HUES48 (cell line): ENCODE data around the gene CRYBA2.

Source experiments
- H3K27ac ChIP-seq: one replicate; pipeline ENCODE4 v1.7.0; 2013; ENCODE audit warnings: low read depth, low read length, inconsistent platforms
- H3K27me3 ChIP-seq: 2 replicates; pipeline ENCODE4 v1.6.1; 2013; ENCODE audit warnings: mild to moderate bottlenecking, low read length; ENCODE audit not compliant: control insufficient read depth, insufficient read depth
- H3K36me3 ChIP-seq: 2 replicates; pipeline ENCODE4 v1.6.1; 2013; ENCODE audit warnings: low read length; ENCODE audit not compliant: control insufficient read depth, insufficient read depth
- H3K4me1 ChIP-seq: 2 replicates; pipeline ENCODE4 v1.6.1; 2013; ENCODE audit warnings: mild to moderate bottlenecking, low read length; ENCODE audit not compliant: control insufficient read depth, insufficient read depth
- H3K4me3 ChIP-seq: 2 replicates; pipeline ENCODE4 v1.5.1; 2013; ENCODE audit warnings: mild to moderate bottlenecking, low read depth, low read length
- H3K9ac ChIP-seq: 2 replicates; pipeline ENCODE4 v1.6.1; 2013; ENCODE audit warnings: mild to moderate bottlenecking, low read depth, low read length, moderate library complexity
- H3K9me3 ChIP-seq: 2 replicates; pipeline ENCODE4 v1.6.1; 2013; ENCODE audit warnings: low read length; ENCODE audit not compliant: control insufficient read depth, insufficient read depth

Gene CRYBA2

DNA sequence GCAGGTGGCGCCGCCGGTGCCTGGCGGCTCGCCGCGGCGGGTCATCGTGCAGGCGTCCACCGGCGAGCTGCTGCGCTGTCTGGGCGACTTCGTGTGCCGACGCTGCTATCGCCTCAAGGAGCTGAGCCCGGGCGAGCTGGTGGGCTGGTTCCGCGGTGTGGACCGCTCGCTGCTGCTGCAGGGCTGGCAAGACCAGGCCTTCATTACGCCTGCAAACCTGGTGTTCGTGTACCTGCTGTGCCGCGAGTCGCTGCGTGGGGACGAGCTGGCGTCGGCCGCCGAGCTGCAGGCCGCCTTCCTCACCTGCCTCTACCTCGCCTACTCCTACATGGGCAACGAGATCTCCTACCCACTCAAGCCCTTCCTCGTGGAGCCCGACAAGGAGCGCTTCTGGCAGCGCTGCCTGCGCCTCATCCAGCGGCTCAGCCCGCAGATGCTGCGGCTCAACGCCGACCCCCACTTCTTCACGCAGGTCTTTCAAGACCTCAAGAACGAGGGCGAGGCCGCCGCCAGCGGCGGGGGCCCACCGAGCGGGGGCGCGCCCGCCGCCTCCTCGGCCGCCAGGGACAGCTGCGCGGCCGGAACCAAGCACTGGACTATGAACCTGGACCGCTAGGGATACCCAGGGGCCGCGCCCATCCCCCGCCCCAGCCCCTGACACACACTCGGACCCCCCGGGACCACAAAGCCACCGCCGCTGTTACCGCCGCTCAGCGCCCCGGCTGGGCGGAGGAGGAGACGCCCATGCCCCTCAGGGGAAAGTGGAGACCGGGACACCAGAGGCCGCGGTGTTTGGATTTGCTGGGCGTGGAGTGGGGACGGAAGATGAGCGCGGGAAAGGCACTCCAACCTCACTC is 32.7 kb downstream of the CRYBA2 start:
- Histone ChIP-seq H3K9ac (no peak overlapping the region), H3K4me1 (peaks cover 21% of the 10 kb centered on the region), H3K27me3 (peaks cover 65% of the 10 kb centered on the region), H3K4me3 (no peak overlapping the region; the same call in 1 of the 2 replicates), H3K9me3 (no peaks in the 10 kb centered on the region), H3K36me3 (no peaks in the 10 kb centered on the region), H3K27ac (no peak overlapping the region)

DNA sequence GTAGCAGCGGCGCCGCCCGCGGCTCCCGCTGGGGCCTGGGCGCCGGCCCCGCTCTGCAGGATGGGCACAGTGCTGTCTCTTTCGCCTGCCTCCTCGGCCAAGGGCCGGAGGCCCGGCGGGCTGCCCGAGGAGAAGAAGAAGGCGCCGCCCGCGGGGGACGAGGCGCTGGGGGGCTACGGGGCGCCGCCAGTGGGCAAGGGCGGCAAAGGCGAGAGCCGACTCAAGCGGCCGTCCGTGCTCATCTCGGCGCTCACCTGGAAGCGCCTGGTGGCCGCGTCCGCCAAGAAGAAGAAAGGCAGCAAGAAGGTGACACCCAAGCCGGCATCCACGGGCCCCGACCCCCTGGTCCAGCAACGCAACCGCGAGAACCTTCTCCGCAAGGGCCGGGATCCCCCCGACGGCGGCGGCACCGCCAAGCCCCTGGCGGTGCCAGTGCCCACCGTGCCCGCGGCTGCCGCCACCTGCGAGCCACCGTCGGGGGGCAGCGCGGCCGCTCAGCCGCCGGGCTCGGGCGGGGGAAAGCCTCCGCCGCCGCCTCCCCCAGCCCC is 33.4 kb downstream of the CRYBA2 start:
- peaks cover 21% of the 10 kb centered on the region for H3K4me1 ChIP-seq
- H3K4me3 ChIP-seq: peak overlapping the region; percentile 86
- peaks cover 72% of the 10 kb centered on the region for H3K27me3 ChIP-seq
- H3K27ac ChIP-seq: no peak overlapping the region
- no peak overlapping the region for H3K9ac ChIP-seq
- H3K36me3 ChIP-seq: no peaks in the 10 kb centered on the region
- H3K9me3 ChIP-seq: no peaks in the 10 kb centered on the region

DNA sequence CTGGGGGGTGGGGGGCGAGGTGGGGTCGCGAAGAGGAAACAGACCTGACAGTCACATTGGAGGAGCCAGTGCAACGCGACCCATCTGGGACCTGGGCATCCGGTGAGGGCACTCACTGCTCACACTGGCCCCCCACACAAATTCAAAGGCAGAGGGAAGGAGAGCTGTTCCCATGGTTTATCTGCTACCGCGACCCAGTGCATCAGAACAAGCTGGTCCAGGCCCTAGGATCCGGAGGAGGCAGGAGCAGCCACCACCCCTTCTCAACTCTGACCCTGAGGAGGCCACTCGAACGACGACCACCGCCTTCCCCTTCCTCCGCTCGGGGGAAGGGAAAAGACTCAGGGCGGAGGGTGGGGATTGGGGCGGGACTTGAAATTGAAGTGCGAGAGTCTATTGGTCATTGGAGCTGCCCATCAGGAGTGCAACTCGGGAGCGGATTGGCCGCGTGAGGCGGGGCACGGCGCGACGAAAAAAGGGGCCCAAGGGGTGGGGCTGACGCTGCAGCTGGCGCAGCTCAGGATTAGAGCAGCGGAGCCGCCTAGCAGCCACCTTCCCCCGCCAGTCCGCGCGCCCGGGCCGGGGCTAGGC is 34.0 kb downstream of the CRYBA2 start, which contains the start of gene CDK5R2:
Gene CDK5R2, plus strand, starts transcription at position 526 of the 591 bp plus-strand sequence. CDS start 155 bp downstream, outside the sequence.
- Histone ChIP-seq H3K9me3 (no peaks in the 10 kb centered on the region), H3K27me3 (peaks cover 74% of the 10 kb centered on the region), H3K4me3 (peak within 1 kb of the TSS; percentile 86), H3K27ac (no peak within 1 kb of the TSS), H3K9ac (no peak within 1 kb of the TSS; the same call in 1 of the 2 replicates), H3K4me1 (peaks cover 18% of the 10 kb centered on the region), H3K36me3 (no peaks in the 10 kb centered on the region)

DNA sequence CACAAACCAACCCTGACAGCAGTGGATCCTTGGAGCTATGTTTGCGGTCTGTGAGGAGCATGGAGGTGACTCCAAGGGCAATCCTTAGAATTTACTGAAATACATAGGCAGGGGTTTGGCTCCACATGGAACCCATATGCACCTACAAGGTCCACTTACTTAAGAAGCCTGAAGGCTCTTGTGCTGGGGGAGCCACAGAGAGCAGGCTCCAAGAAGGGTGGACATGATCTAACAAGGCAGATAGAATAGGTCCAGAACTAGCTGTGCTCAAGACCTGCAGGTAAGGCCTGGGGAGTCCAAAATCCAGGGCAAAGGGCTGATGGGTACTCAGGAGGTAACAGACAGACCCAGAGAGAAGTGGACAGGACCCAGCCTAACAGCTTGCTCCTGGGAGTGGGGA is 34.9 kb downstream of the CRYBA2 start:
- no peak overlapping the region for H3K9ac ChIP-seq
- no peak overlapping the region for H3K4me3 ChIP-seq
- H3K4me1 ChIP-seq: peaks cover 9% of the 10 kb centered on the region
- no peaks in the 10 kb centered on the region for H3K36me3 ChIP-seq
- no peaks in the 10 kb centered on the region for H3K9me3 ChIP-seq
- peaks cover 74% of the 10 kb centered on the region for H3K27me3 ChIP-seq
- H3K27ac ChIP-seq: no peak overlapping the region

DNA sequence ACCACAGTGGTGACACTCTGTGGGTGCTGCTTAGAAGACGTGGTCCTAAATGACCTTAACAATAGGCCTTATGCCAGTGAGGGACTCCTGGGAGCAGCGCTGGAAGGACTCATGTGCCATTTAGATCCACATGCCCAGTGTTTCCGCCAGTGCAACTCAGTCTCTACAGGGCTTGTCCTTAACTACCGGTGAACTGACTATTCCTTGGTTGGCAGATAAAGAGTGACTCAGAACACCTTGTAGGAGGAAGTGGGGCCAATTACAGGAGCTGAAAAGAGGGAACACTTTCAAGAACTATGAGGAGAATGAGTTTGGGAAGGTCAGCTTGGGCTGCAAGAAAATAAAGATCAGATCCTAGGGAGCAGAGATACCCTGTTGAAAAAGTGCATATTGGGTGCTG is 35.6 kb downstream of the CRYBA2 start:
- Histone ChIP-seq H3K9ac (no peak overlapping the region), H3K9me3 (no peaks in the 10 kb centered on the region), H3K4me1 (peaks cover 9% of the 10 kb centered on the region), H3K27me3 (peaks cover 72% of the 10 kb centered on the region), H3K4me3 (no peak overlapping the region), H3K36me3 (no peaks in the 10 kb centered on the region), H3K27ac (no peak overlapping the region)

DNA sequence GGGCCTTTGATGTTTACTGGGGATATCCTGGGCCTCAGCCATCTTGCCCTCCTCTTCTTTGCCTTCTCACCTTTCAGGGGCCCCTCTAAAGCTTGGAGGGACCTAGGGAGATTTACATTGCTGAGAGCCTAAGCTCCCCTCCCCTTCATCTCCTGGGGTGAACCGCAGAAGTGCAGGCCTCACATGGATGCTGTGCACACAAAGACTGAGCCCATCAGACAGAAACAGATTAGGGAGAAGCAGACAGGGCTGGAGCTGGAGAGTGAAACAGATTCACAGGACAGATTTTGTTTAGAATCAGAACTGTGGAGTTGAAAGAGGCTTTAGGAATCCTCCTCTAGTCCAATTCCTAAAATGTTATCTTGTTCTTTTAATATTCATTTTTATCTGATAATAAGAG is 37.2 kb downstream of the CRYBA2 start:
- Histone ChIP-seq H3K9me3 (no peaks in the 10 kb centered on the region), H3K27ac (no peak overlapping the region), H3K4me3 (no peak overlapping the region), H3K27me3 (peaks cover 56% of the 10 kb centered on the region), H3K36me3 (no peaks in the 10 kb centered on the region), H3K9ac (no peak overlapping the region), H3K4me1 (peaks cover 6% of the 10 kb centered on the region)

DNA sequence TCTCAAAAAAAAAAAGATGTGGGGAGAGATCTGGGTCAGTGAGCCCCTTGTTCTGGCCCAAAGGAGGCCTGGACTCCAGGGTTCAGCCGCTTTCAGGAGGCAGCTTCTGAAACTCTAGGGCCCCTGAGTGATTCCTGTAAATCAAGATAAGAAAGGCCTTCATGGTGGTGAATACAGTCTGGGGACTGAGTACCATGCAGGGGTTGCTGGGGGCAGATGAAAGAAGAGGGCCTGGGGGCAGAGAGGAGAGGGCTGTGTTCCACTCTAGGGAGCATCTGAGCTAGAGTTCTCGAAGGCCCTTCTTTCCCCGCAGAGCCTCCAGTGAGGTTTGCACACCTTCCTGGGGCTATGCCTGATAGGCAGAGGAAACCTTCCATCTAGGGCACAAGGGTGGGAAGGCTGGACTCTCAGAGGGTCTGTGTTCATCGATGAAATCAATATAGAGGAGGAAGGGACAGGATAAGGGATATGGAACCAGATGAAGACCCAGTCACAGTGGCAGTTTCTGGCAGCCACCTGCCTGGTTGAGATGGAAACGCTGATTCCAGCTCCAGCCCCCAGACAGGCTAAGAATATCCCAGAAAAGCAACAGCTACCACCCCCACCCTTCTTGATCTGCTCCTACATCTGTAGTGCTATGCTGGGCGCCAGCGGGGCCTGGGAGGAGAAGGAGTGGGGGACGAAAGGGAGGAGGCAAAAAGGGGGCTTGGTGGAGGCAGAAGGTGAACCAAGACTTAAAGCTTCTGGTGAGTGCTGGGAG is 38.5 kb downstream of the CRYBA2 start:
- H3K27me3 ChIP-seq: peaks cover 43% of the 10 kb centered on the region
- H3K4me1 ChIP-seq: no peaks in the 10 kb centered on the region
- H3K36me3 ChIP-seq: no peaks in the 10 kb centered on the region
- no peak overlapping the region for H3K9ac ChIP-seq
- no peak overlapping the region for H3K4me3 ChIP-seq
- no peak overlapping the region for H3K27ac ChIP-seq
- H3K9me3 ChIP-seq: no peaks in the 10 kb centered on the region

DNA sequence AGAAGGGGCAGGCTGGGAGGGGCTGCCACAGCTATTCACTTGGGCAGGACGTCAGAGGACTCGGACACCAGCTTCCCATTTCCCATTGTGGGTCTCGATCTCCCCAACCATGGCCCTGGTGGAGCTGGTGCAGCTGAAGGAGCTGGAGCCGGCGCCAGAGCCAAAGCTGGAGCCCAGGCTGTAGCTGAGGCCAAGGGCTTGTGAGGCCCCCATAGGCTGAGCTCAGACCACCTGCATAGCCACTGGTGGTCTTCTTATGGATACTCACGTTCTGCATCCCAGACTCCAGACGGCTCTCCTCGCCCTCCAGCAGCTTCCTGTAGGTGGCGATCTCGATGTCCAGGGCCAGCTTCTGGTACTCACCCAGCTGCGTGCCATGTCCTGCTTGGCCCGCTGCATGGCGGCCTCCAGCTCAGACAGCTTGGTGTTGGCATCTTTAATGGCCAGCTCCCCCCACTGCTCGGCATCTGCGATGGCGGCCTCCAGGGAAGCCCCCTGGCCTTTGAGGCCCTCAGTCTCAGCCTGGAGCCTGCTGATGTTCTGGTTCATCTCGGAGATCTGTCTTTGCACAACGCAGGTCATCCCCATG is 39.8 kb downstream of the CRYBA2 start:
- H3K4me3 ChIP-seq: no peak overlapping the region
- no peaks in the 10 kb centered on the region for H3K4me1 ChIP-seq
- H3K36me3 ChIP-seq: no peaks in the 10 kb centered on the region
- no peak overlapping the region for H3K27ac ChIP-seq
- no peaks in the 10 kb centered on the region for H3K9me3 ChIP-seq
- H3K27me3 ChIP-seq: peaks cover 32% of the 10 kb centered on the region
- H3K9ac ChIP-seq: no peak overlapping the region

DNA sequence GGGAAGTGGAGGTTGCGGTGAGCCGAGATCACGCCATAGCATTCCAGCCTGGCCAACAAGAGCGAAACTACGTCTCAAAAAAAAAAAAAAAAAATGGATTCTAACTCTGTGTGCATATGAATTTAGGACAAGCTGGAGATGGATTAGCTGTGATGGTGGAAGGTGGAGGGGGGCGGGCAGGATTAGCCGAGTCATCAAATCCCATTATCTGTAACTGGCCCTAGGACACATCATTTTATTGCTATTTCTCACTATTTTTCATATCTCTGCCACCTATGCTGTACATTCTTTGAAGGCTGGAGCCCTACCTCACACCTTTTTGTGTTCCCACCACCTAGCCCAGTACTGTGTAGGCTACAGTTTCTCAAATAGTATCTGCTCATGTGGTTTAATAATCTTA is 41.1 kb downstream of the CRYBA2 start:
- H3K27me3 ChIP-seq: peaks cover 19% of the 10 kb centered on the region
- no peaks in the 10 kb centered on the region for H3K9me3 ChIP-seq
- no peak overlapping the region for H3K27ac ChIP-seq
- no peak overlapping the region for H3K4me3 ChIP-seq
- no peak overlapping the region for H3K9ac ChIP-seq
- no peaks in the 10 kb centered on the region for H3K4me1 ChIP-seq
- H3K36me3 ChIP-seq: no peaks in the 10 kb centered on the region

DNA sequence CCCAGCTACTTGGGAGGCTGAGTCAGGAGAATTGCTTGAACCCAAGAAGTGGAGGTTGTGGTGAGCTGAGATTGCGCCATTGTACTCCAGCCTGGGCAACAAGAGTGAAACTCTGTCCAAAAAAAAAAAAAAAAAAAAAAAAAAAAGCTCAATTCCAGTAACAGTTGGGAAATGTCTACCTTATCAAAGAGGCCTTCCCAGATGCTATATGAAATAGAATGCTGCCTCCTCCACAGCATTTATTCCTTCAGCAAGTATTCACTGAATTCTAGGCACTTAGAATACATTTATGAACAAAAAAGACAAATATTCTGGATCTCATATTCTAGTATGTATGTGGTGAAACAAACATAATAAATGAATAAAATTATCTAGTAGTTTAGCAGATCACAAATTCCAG is 46.6 kb downstream of the CRYBA2 start:
- no peak overlapping the region for H3K9ac ChIP-seq
- H3K4me3 ChIP-seq: no peak overlapping the region
- no peak overlapping the region for H3K27ac ChIP-seq
- no peaks in the 10 kb centered on the region for H3K9me3 ChIP-seq
- no peaks in the 10 kb centered on the region for H3K36me3 ChIP-seq
- no peaks in the 10 kb centered on the region for H3K4me1 ChIP-seq
- H3K27me3 ChIP-seq: no peaks in the 10 kb centered on the region; the same call in none of the 2 replicates
